ENCODE measurements around the gene SPOCD1.
A peak's percentile ranks its signal among the peaks of the same experiment; 100 is the strongest.

The SPOCD1 gene

DNA sequence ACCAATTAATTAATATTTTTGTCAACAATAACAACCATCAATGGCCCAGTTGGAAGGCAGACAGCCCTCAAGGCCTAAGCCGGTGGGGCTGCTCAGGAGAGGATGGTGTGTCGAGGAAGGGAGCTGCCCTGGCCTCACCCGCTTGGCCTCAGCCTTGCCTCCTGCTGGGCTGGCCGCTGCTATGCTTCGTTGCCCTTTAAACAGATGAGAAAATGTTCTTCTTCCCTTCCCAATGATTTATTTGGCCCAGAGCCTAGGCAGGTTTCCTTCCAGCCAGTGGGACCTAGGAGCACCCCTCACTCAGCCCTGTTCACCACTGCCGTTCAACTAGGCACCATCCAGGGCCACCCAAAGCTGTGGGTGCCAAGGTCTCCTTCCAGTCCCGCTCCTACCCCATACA is 48.6 kb downstream of the SPOCD1 start:
- Histone ChIP-seq H3K27me3 (replicated peaks; ENCODE audit: control insufficient read depth, insufficient read depth, low read length) (peaks cover 16% of the 10 kb centered on the region), H3K4me3 (ENCODE audit: low read length) (no peak overlapping the region), H3K4me1 (ENCODE audit: control insufficient read depth, insufficient read depth, low read length) (peaks cover 15% of the 10 kb centered on the region), H3K9ac (ENCODE audit: low read length) (no peak overlapping the region), H3K9me3 (ENCODE audit: control insufficient read depth, low read length) (no peaks in the 10 kb centered on the region), H3K36me3 (ENCODE audit: control insufficient read depth, insufficient read depth, low read length, severe bottlenecking) (no peaks in the 10 kb centered on the region)
- DNase-seq (ENCODE audit: low read depth) = no peak

DNA sequence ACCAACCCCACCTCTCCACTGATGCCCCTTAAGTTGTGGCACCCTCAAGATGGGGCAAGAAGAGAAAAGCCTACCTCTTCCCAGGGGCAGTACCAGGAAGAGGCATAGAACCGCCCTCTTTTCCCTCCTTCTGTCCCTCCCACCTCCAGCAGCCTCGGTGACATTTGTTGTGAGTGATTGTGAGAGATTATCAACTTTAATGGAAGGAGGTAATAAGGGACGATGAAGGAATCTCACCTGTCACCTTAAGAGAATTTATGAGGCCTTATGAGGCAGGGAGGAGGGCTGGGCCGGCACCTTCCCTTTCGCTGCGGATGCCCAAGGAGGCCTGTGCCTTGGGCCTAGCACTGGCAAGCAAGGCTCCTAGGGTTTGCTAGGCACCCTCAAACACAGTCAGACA is 50.3 kb downstream of the SPOCD1 start:
- no peak for DNase-seq (ENCODE audit: low read depth)
- Histone ChIP-seq H3K4me1 (ENCODE audit: control insufficient read depth, insufficient read depth, low read length) (peaks cover 24% of the 10 kb centered on the region), H3K36me3 (ENCODE audit: control insufficient read depth, insufficient read depth, low read length, severe bottlenecking) (no peaks in the 10 kb centered on the region), H3K9ac (ENCODE audit: low read length) (no peak overlapping the region), H3K4me3 (ENCODE audit: low read length) (no peak overlapping the region), H3K27me3 (replicated peaks; ENCODE audit: control insufficient read depth, insufficient read depth, low read length) (peaks cover 3% of the 10 kb centered on the region), H3K9me3 (ENCODE audit: control insufficient read depth, low read length) (no peaks in the 10 kb centered on the region)

DNA sequence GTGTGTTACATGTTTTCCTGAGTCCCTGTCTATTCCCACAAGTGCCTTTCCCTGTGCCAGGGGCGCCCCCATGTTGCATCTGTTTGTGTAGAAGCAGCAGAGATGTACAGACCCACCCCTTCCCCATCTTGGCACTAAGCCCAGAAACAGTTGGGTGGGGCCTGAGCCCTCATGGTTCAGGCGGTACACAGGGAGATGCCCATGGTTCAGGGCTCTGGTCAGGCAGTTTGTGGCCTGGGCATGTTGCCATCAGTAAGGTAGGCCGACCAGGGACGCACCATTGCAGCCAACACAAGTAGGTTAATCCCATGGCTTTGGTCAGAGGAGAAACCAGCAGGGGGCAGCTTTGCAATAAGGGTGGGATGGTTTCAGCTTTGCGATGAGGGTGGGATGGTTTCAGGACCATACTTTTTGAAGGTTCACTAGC is 50.8 kb downstream of the SPOCD1 start:
- peak; percentile 28 for DNase-seq (ENCODE audit: low read depth)
- H3K36me3 ChIP-seq (ENCODE audit: control insufficient read depth, insufficient read depth, low read length, severe bottlenecking) = no peaks in the 10 kb centered on the region
- peaks cover 26% of the 10 kb centered on the region for H3K4me1 ChIP-seq (ENCODE audit: control insufficient read depth, insufficient read depth, low read length)
- no peaks in the 10 kb centered on the region for H3K9me3 ChIP-seq (ENCODE audit: control insufficient read depth, low read length)
- no peak overlapping the region for H3K4me3 ChIP-seq (ENCODE audit: low read length)
- peaks cover 3% of the 10 kb centered on the region for H3K27me3 ChIP-seq (replicated peaks; ENCODE audit: control insufficient read depth, insufficient read depth, low read length)
- H3K9ac ChIP-seq (ENCODE audit: low read length) = no peak overlapping the region

DNA sequence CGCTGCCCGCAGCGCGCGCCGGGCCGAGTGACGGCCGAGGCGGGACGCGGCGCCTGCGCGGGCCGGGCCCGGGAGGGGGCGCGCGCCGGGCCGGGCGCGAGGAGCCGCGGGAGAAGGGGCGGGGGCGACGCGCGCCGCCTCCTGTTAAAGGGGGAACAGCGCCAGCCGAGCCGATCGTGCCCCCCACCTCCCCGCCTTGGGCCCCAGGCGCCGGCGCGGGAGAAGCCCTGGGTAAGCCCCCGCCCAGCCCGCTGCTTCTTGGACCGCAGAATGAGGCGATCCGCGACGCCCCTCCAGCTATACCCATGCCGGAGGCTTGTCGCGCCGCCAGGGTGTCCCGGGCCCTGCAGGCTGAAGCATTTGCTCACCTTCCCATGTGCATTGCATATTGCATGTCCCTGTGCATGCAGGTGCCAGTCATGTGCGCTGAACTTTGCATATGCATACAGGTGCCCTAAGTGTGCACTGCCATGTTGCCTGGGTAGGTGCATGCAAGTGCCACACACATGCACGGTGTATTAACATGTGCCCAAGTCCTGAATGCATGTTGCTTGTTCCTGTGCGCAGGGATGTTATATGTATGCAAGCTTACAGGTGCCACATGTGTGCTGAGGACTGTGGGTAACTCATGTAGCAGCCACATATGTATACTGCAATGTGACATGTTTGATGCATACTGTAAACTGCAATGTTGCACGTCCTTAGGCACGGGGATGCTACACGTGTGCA is 51.3 kb downstream of the SPOCD1 start, which contains the start of gene ADGRB2:
Gene ADGRB2 (minus strand): TSS at position 29 of the 729 bp plus-strand sequence. CDS start 7,119 bp downstream, outside the sequence.
- Histone ChIP-seq H3K36me3 (ENCODE audit: control insufficient read depth, insufficient read depth, low read length, severe bottlenecking) (no peaks in the 10 kb centered on the region), H3K9me3 (ENCODE audit: control insufficient read depth, low read length) (no peaks in the 10 kb centered on the region), H3K4me3 (ENCODE audit: low read length) (peak within 1 kb of the TSS; percentile 79), H3K4me1 (ENCODE audit: control insufficient read depth, insufficient read depth, low read length) (peaks cover 32% of the 10 kb centered on the region), H3K27me3 (replicated peaks; ENCODE audit: control insufficient read depth, insufficient read depth, low read length) (no peaks in the 10 kb centered on the region), H3K9ac (ENCODE audit: low read length) (peak within 1 kb of the TSS; percentile 60)
- DNase-seq (ENCODE audit: low read depth) = peak; percentile 74

DNA sequence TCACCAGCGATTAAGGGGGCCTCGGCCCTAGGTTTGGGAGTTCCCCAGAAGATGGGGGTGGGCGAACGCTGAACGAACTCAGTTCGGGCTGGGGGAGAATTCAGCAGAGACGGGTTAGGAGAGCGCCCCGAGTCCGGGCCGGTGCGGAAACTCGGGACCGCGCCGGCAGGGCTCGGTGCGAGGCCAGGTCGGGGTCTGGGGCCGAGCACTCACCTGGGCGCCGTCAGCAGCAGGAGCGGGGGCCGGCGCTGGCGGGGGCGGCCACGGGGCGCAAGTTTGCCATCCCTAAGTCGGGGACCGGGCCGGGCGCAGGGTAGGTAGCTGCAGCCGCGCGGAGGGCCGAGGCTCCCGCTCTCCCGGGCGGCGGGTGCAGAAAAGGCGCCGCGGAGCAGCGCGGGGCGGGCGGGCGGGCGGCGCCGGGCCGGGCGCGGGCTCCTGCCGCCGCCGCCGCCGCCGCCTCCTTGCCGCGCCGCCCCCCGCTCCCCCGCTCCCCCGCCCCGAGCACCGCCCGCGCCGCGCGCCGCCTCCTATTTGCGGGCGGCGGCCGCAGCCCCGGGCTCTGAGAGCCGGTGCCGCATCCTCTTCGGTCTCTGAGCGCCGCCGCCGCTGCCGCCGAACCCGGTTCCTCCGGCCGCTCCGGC is 52.0 kb downstream of the SPOCD1 start:
- H3K4me1 ChIP-seq (ENCODE audit: control insufficient read depth, insufficient read depth, low read length) = peaks cover 32% of the 10 kb centered on the region
- peak overlapping the region; percentile 79 for H3K4me3 ChIP-seq (ENCODE audit: low read length)
- DNase-seq (ENCODE audit: low read depth) = peak; percentile 22
- no peaks in the 10 kb centered on the region for H3K9me3 ChIP-seq (ENCODE audit: control insufficient read depth, low read length)
- no peaks in the 10 kb centered on the region for H3K27me3 ChIP-seq (replicated peaks; ENCODE audit: control insufficient read depth, insufficient read depth, low read length)
- H3K36me3 ChIP-seq (ENCODE audit: control insufficient read depth, insufficient read depth, low read length, severe bottlenecking) = no peaks in the 10 kb centered on the region
- H3K9ac ChIP-seq (ENCODE audit: low read length) = peak overlapping the region; percentile 60

DNA sequence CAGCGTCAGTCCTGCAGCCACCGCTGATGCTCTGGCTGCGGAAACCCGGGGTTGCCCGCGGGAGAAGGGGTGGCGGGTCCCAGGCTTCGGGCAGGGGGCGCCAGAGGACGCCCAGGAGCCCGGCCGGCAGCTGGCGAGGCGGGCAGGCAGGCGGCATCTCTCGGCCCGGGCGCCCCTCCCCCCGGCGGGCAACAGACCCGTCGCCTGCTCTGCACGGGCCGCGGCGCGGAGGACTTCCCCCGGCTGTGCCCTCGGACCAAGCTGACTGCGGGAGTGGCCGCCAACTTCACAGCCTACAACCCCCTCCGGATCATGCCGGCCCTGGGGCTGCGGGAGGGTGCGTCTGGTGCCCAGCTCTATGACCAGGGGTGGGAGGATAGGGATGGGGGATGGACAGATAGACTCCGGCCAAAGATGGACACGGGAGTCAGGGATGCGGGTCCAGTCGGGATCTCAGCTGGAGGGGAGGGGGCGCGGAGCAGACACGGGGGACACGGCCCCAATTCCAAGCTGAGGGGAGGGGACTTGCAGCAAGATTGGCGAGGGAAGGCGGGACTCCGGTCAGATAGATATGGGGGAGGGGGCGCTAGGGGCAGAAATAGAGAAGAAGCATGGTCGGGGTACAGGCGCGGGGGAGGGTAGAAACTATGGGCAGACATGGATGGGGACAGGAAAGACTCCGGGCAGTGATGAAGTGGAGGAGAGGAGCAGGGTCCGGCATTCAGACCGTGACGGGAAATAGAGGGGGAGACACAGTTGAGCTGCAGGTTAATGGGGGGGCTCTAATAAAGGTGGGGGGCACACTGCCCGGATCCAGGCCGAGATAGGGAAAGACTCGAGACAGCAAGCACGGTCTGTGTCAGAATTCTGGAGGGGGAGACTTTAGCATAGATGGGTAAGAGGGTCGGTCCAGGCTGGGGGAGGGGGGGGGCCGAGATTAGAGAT is 52.8 kb downstream of the SPOCD1 start:
- H3K4me3 ChIP-seq (ENCODE audit: low read length) = peak overlapping the region; percentile 79
- H3K36me3 ChIP-seq (ENCODE audit: control insufficient read depth, insufficient read depth, low read length, severe bottlenecking) = no peaks in the 10 kb centered on the region
- peak overlapping the region; percentile 52 for H3K9ac ChIP-seq (ENCODE audit: low read length)
- H3K27me3 ChIP-seq (replicated peaks; ENCODE audit: control insufficient read depth, insufficient read depth, low read length) = no peaks in the 10 kb centered on the region
- DNase-seq (ENCODE audit: low read depth) = peak; percentile 93
- no peaks in the 10 kb centered on the region for H3K9me3 ChIP-seq (ENCODE audit: control insufficient read depth, low read length)
- peaks cover 32% of the 10 kb centered on the region for H3K4me1 ChIP-seq (ENCODE audit: control insufficient read depth, insufficient read depth, low read length)

DNA sequence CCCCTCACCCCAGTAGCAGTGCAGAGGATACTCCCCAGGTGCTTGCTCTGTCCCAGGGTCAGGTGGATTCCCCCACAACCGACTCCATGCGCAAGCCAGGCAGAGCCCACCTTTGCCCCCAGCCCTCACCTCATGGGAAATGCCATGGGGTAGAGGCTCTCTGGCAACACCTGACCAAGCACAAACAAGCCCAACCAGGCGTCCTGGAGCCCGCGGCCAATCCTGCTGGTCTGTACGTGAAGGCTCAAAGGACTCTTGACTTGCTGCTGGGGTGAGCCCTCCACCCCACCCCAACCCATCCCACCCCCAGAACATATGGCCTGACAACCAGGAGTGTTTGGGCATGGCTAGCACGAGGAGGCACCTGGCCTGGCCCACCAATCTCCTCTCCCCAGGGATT is 53.5 kb downstream of the SPOCD1 start:
- Histone ChIP-seq H3K36me3 (ENCODE audit: control insufficient read depth, insufficient read depth, low read length, severe bottlenecking) (no peaks in the 10 kb centered on the region), H3K9ac (ENCODE audit: low read length) (no peak overlapping the region), H3K9me3 (ENCODE audit: control insufficient read depth, low read length) (no peaks in the 10 kb centered on the region), H3K4me1 (ENCODE audit: control insufficient read depth, insufficient read depth, low read length) (peaks cover 32% of the 10 kb centered on the region), H3K4me3 (ENCODE audit: low read length) (peak overlapping the region; percentile 79), H3K27me3 (replicated peaks; ENCODE audit: control insufficient read depth, insufficient read depth, low read length) (no peaks in the 10 kb centered on the region)
- DNase-seq (ENCODE audit: low read depth) = no peak

DNA sequence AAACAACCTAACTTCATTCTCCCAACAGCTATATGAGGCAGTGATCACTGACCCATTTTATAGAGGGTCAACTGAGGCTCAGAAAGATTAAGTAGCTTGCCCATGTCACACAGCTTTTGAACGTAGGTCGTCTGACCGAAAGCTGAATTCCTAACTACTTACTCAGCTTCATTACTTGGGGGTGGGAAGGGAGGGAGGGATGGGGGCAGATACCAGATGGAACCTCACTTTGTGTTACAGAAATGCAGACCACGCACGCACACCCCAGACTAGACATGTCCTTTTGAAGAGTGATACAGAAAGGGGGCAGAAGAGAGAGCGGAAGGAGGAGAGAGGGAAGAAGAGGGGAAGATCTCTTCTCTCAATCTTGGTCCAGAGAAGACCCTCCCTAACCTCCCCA is 53.9 kb downstream of the SPOCD1 start:
- H3K4me1 ChIP-seq (ENCODE audit: control insufficient read depth, insufficient read depth, low read length) = peaks cover 32% of the 10 kb centered on the region
- DNase-seq (ENCODE audit: low read depth) = no peak
- H3K36me3 ChIP-seq (ENCODE audit: control insufficient read depth, insufficient read depth, low read length, severe bottlenecking) = no peaks in the 10 kb centered on the region

DNA sequence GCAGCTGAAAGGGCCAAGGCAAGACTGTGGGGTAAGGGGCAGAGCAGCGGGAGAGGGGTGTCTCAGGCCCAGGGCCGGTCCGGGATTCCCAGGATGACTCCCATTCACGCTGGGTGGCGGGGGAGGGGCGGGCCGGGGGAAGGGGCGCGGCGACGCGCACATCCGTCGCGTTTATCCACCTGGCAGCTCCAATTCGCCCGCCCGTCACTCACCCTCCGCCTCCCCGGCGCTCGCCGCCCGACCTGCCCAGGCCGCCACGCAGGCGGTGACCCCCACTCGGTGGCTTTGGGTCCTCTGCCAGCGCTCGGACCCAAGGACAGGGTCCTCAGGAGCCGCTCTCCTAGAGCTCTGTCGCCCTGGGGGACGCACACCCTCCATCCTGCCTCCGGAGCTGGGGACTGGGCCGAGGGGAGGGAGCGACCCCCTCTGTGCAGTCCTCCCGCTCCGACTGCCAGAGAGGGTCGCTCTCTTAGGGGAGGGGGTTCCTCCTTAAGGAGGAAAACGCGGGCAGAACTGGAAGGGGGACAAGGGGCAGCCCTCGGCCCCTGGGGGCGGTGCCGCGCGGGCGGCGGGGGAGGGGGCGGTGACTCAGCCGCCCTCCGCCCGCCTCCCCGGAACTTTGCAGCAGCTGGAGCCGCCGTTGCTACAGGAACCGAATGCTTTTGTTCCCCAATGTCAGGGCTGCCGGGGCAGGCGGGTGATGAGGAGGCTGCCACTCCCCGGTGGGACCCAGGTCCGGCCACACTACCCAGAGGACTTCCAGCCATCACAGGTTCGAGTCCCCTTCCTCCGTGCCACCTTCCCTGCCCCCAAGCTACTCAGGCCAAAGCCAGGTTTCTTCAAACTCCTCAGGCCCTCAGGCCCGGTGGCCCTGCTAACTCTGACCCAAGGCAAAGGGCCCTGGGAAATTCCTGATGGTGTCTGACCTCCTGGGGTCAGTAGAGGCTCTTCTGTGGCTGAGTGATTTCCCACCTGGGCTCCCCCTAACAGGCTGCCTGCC is 55.1 kb downstream of the SPOCD1 start:
- Histone ChIP-seq H3K9me3 (ENCODE audit: control insufficient read depth, low read length) (no peaks in the 10 kb centered on the region), H3K36me3 (ENCODE audit: control insufficient read depth, insufficient read depth, low read length, severe bottlenecking) (no peaks in the 10 kb centered on the region), H3K4me1 (ENCODE audit: control insufficient read depth, insufficient read depth, low read length) (peaks cover 32% of the 10 kb centered on the region), H3K4me3 (ENCODE audit: low read length) (peak overlapping the region; percentile 80), H3K27me3 (replicated peaks; ENCODE audit: control insufficient read depth, insufficient read depth, low read length) (no peaks in the 10 kb centered on the region), H3K9ac (ENCODE audit: low read length) (peak overlapping the region; percentile 83)
- DNase-seq (ENCODE audit: low read depth) = peak; percentile 83

More for the DNA sequence above, 53.9 kb downstream of the SPOCD1 start:
- Histone ChIP-seq H3K4me3 (ENCODE audit: low read length) (no peak overlapping the region), H3K9me3 (ENCODE audit: control insufficient read depth, low read length) (no peaks in the 10 kb centered on the region), H3K9ac (ENCODE audit: low read length) (peak overlapping the region; percentile 83), H3K27me3 (replicated peaks; ENCODE audit: control insufficient read depth, insufficient read depth, low read length) (no peaks in the 10 kb centered on the region)

DNA sequence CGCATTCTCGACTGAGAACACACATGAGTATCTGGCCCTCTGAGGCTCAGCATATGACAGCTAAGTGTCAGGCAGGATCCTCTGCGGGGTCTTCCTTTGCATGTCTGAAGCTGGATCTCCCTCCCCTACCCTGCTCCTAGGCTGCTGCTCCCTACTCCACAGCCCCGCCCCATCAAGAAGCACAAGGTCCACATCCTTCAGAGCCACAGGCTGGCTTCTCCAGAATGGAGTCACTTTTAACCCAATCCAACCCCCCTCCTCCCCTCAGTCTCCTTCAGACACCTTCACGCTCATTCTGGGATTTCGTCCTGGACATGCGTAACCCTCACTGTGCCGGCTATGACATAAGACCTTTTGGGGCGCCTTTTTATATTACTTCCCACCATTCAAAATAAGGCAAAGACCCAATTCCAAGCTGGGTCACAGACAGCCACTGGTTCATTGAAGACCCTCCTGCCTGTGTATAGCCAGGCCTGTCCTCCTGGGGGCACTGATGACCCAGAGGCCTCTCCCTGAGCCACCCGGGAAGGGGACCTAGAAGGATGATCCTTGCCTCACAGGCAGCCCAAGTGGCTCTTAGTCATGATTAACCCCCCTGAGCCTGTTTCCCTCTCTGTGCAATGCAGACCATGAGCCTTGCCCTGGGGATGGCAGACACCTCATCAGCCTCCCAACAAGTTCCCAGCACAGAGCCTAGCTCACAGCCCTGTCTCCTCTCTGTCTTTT is 56.4 kb downstream of the SPOCD1 start:
- Histone ChIP-seq H3K36me3 (ENCODE audit: control insufficient read depth, insufficient read depth, low read length, severe bottlenecking) (no peaks in the 10 kb centered on the region), H3K4me1 (ENCODE audit: control insufficient read depth, insufficient read depth, low read length) (peaks cover 30% of the 10 kb centered on the region), H3K27me3 (replicated peaks; ENCODE audit: control insufficient read depth, insufficient read depth, low read length) (no peaks in the 10 kb centered on the region), H3K9ac (ENCODE audit: low read length) (peak overlapping the region; percentile 83), H3K9me3 (ENCODE audit: control insufficient read depth, low read length) (no peaks in the 10 kb centered on the region), H3K4me3 (ENCODE audit: low read length) (no peak overlapping the region)
- DNase-seq (ENCODE audit: low read depth) = no peak
